HCT116 (cell line): ENCODE results near the gene OR9Q1. TPM values are rescaled to one million over a fixed set of nuclear protein-coding genes. Genes with fewer than 3 reads are reported as not detected.

Experiments
- ATAC-seq: fragments of 200-7000 bp; cut with Tn5 transposase; 2 replicates; pipeline ENCODE4 v1.9.1; 2020; ENCODE audit warnings: mild to moderate bottlenecking, moderate library complexity
- BruUV-seq: library from RNA; stranded (reverse); fragments of 400-500 nt; replicated peaks from 2 replicates; lab custom pipeline; 2021; lab: Mats Ljungman, UMichigan
- CTCF ChIA-PET: fragments of 300-600 bp; sonication (Branson Sonifier 250); formaldehyde crosslinking; loops from one replicate; lab custom pipeline; 2021; ENCODE audit warnings: antibody characterized with exemption; lab: Charles Lee
- POLR2A ChIA-PET: fragments of 300-600, 350-600 bp; sonication (Branson Sonifier 250); formaldehyde crosslinking; loops from one replicate; lab custom pipeline; 2021; ENCODE audit warnings: antibody characterized with exemption; lab: Charles Lee
- RAD21 ChIA-PET, 2 experiments: fragments of 300-600 bp; sonication (Branson Sonifier 250); formaldehyde crosslinking; loops; one replicate each; lab custom pipeline; 2023; ENCODE audit warnings: low total read pairs in 2 of 2; ENCODE audit not compliant: uncharacterized antibody in 2 of 2, unreplicated experiment in 2 of 2, low non-redundant PET in 1 of 2; lab: Charles Lee
- DNase-seq: peaks from one replicate; pipeline ENCODE4 v3.0.0-alpha.2; 2010; ENCODE audit warnings: low read depth, low spot score
- H2AFZ ChIP-seq: fragments of 200-600 bp; shearing (Covaris generic), sonication (generic); 2 replicates; pipeline ENCODE4 v1.6.1; 2017; ENCODE audit warnings: low read depth, mixed run types, mixed read lengths, antibody characterized with exemption, low read length; ENCODE audit not compliant: poor library complexity, severe bottlenecking
- H3K27ac ChIP-seq: 2 replicates; pipeline ENCODE4 v1.5.1; 2012; ENCODE audit warnings: low read depth, low read length
- H3K27me3 ChIP-seq: fragments of 200-600 bp; sonication (generic); 2 replicates; pipeline ENCODE4 v1.6.1; 2016; ENCODE audit warnings: mixed run types, low read length, mixed read lengths; ENCODE audit not compliant: insufficient read depth
- H3K36me3 ChIP-seq, 2 experiments: fragments of 200-500 bp in 1 of 2; fragments of 200-600 bp in 1 of 2; sonication (Bioruptor generic) in 1 of 2; sonication (generic) in 1 of 2; 2 replicates each; pipeline versions ENCODE4 v1.5.1 to v1.6.1; 2014 to 2016; ENCODE audit warnings: low read length in 2 of 2, inconsistent platforms in 1 of 2, mixed read lengths in 1 of 2, mixed run types in 1 of 2; ENCODE audit not compliant: insufficient read depth in 2 of 2, control insufficient read depth in 1 of 2
- H3K4me1 ChIP-seq, 2 experiments: fragments of 200-600 bp in 1 of 2; sonication (generic) in 1 of 2; 2 replicates each; pipeline versions ENCODE4 v1.5.1 to v1.6.1; 2012 to 2017; ENCODE audit warnings: low read length in 2 of 2, inconsistent platforms in 1 of 2, mild to moderate bottlenecking in 1 of 2, mixed read lengths in 1 of 2, mixed run types in 1 of 2, moderate library complexity in 1 of 2; ENCODE audit not compliant: insufficient read depth in 2 of 2, control insufficient read depth in 1 of 2
- H3K4me2 ChIP-seq: fragments of 200-600 bp; sonication (generic); 2 replicates; pipeline ENCODE4 v1.6.1; 2017; ENCODE audit warnings: mixed run types, low read length, mixed read lengths
- H3K4me3 ChIP-seq, 2 experiments: fragments of 200-600 bp in 1 of 2; sonication (generic) in 1 of 2; replicated peaks in 1 of 2; 2 replicates each; pipeline ENCODE4 v1.5.1; 2011 to 2016; ENCODE audit warnings: low read length in 2 of 2, control low read depth in 1 of 2, low read depth in 1 of 2, mild to moderate bottlenecking in 1 of 2, mixed read lengths in 1 of 2, mixed run types in 1 of 2
- H3K79me2 ChIP-seq: fragments of 200-600 bp; sonication (generic); 2 replicates; pipeline ENCODE4 v1.6.1; 2017; ENCODE audit warnings: mild to moderate bottlenecking, mixed run types, low read length, moderate library complexity, mixed read lengths; ENCODE audit not compliant: insufficient read depth
- H3K9ac ChIP-seq: fragments of 200-600 bp; sonication (generic); 2 replicates; pipeline ENCODE4 v1.6.1; 2016; ENCODE audit warnings: low read length, mixed read lengths
- H3K9me2 ChIP-seq: fragments of 200-600 bp; sonication (generic), shearing (Covaris generic); 2 replicates; pipeline ENCODE4 v1.6.1; 2017; ENCODE audit warnings: mixed run types, mild to moderate bottlenecking, moderate library complexity; ENCODE audit not compliant: insufficient read depth
- H3K9me3 ChIP-seq, 2 experiments: fragments of 200-500 bp in 1 of 2; fragments of 200-600 bp in 1 of 2; sonication (Bioruptor generic) in 1 of 2; sonication (generic) in 1 of 2; 2 replicates each; pipeline ENCODE4 v1.6.1; 2014 to 2017; ENCODE audit warnings: low read length in 2 of 2, mixed read lengths in 2 of 2, inconsistent platforms in 1 of 2, low read depth in 1 of 2, mild to moderate bottlenecking in 1 of 2, mixed run types in 1 of 2, moderate library complexity in 1 of 2; ENCODE audit not compliant: control insufficient read depth in 1 of 2, insufficient read depth in 1 of 2
- H4K20me1 ChIP-seq: fragments of 200-600 bp; sonication (generic), shearing (Covaris generic); 2 replicates; pipeline ENCODE4 v1.6.1; 2017; ENCODE audit warnings: mixed run types, mild to moderate bottlenecking, moderate library complexity; ENCODE audit not compliant: insufficient read depth
- CEBPB ChIP-seq: IDR thresholded peaks from 2 replicates; pipeline ENCODE4 v1.6.1; 2012; ENCODE audit warnings: low read depth
- ELF1 ChIP-seq: IDR thresholded peaks from 2 replicates; pipeline ENCODE4 v1.6.1; 2012; ENCODE audit warnings: low read depth, borderline replicate concordance
- EZH2 ChIP-seq: fragments of 200-600 bp; sonication (generic); IDR thresholded peaks from 2 replicates; pipeline ENCODE4 v1.6.1; 2017; ENCODE audit warnings: antibody characterized with exemption, mixed run types
- FOSL1 ChIP-seq: IDR thresholded peaks from 2 replicates; pipeline ENCODE4 v1.6.1; 2012; ENCODE audit warnings: low read depth
- POLR2A ChIP-seq: IDR thresholded peaks from 2 replicates; pipeline ENCODE4 v1.7.0; 2011; ENCODE audit warnings: borderline replicate concordance; ENCODE audit not compliant: insufficient read depth, insufficient read length; ENCODE audit errors: extremely low read depth
- RAD21 ChIP-seq: IDR thresholded peaks from 2 replicates; pipeline ENCODE4 v1.6.1; 2012; ENCODE audit warnings: low read depth, mild to moderate bottlenecking
- REST ChIP-seq: IDR thresholded peaks from 2 replicates; pipeline ENCODE4 v1.6.1; 2012; ENCODE audit warnings: low read depth
- SRF ChIP-seq: IDR thresholded peaks from 2 replicates; pipeline ENCODE4 v1.6.1; 2012; ENCODE audit warnings: low read depth
- ZNF274 ChIP-seq: fragments of 200-500 bp; sonication (Bioruptor generic); IDR thresholded peaks from 2 replicates; pipeline ENCODE4 v1.6.1; 2014; ENCODE audit warnings: mild to moderate bottlenecking, low read depth, low read length, inconsistent platforms
- intact Hi-C: fragments of 100-400 bp; cut with micrococcal nuclease; formaldehyde crosslinking; loops from 2 replicates; pipeline ENCODE4 v1.10.0; 2022
- total RNA-seq: library from RNA; stranded (reverse); gene quantifications from one replicate; pipeline ENCODE4 v1.2.1, GENCODE V29; 2021; ENCODE audit not compliant: unreplicated experiment

The OR9Q1 gene
- total RNA-seq, 1 experiment from 2014 or later: not detected

GRCh38 chr11:58222721-58223120 lies 199.0 kb downstream of the OR9Q1 start:
- H3K4me2 ChIP-seq: no peak overlapping the region
- DNase-seq (no peak), ATAC-seq (no peak)
- ChIA-PET POLR2A (no interaction called here), CTCF (no interaction called here), RAD21 (no interaction called here)
- no peaks in the 10 kb centered on the region for H3K4me1 ChIP-seq
- no peak overlapping the region for H3K9ac ChIP-seq
- no peak overlapping the region for H3K4me3 ChIP-seq
- H3K9me2 ChIP-seq: no peaks in the 10 kb centered on the region
- H3K27me3 ChIP-seq: no peaks in the 10 kb centered on the region
- no peaks in the 10 kb centered on the region for H4K20me1 ChIP-seq
- no peak for TF ChIP-seq EZH2
- TF ChIP-seq POLR2A: no peak
- no peak for TF ChIP-seq ZNF274
- no peak for TF ChIP-seq FOSL1
- TF ChIP-seq SRF: no peak
- TF ChIP-seq RAD21: no peak
- no peak overlapping the region for H2AFZ ChIP-seq
- H3K79me2 ChIP-seq: no peaks in the 10 kb centered on the region
- H3K9me3 ChIP-seq: no peaks in the 10 kb centered on the region
- BruUV-seq: no TSS peak
- H3K27ac ChIP-seq: no peak overlapping the region
- no peaks in the 10 kb centered on the region for H3K36me3 ChIP-seq
- intact Hi-C loops: no loop called here

GRCh38 chr11:58227956-58228615 lies 204.4 kb downstream of the OR9Q1 start:
- no TSS peak for BruUV-seq
- ATAC-seq (no peak), DNase-seq (no peak)
- no peak overlapping the region for H3K27ac ChIP-seq
- intact Hi-C loops: no loop called here
- POLR2A ChIA-PET: no interaction called here
- no peak overlapping the region for H2AFZ ChIP-seq
- CTCF ChIA-PET: no interaction called here
- no peak overlapping the region for H3K4me2 ChIP-seq
- H4K20me1 ChIP-seq: no peaks in the 10 kb centered on the region
- H3K4me1 ChIP-seq: no peaks in the 10 kb centered on the region
- no peak overlapping the region for H3K4me3 ChIP-seq
- H3K27me3 ChIP-seq: no peaks in the 10 kb centered on the region; the same call in 1 of the 2 replicates
- no peaks in the 10 kb centered on the region for H3K9me3 ChIP-seq
- RAD21 ChIA-PET: no interaction called here
- H3K79me2 ChIP-seq: no peaks in the 10 kb centered on the region
- no peaks in the 10 kb centered on the region for H3K9me2 ChIP-seq
- H3K9ac ChIP-seq: no peak overlapping the region
- TF ChIP-seq CEBPB (no peak), ELF1 (no peak), REST (no peak)
- H3K36me3 ChIP-seq: no peaks in the 10 kb centered on the region
